Smooth muscle cell of bladder (primary cell): Measurements from ENCODE around the gene PAK1. TPM values are rescaled to one million over a fixed set of nuclear protein-coding genes. Genes with fewer than 3 reads are reported as not detected.

Experiments
- total RNA-seq: library from RNA; depleted of rRNA; stranded (reverse); fragments of >200 nt; gene quantifications from 2 replicates; pipeline ENCODE4 v1.2.3, GENCODE V29; 2014

Gene PAK1
- 18.2 and 20.7 TPM in 2 replicates for total RNA-seq

DNA sequence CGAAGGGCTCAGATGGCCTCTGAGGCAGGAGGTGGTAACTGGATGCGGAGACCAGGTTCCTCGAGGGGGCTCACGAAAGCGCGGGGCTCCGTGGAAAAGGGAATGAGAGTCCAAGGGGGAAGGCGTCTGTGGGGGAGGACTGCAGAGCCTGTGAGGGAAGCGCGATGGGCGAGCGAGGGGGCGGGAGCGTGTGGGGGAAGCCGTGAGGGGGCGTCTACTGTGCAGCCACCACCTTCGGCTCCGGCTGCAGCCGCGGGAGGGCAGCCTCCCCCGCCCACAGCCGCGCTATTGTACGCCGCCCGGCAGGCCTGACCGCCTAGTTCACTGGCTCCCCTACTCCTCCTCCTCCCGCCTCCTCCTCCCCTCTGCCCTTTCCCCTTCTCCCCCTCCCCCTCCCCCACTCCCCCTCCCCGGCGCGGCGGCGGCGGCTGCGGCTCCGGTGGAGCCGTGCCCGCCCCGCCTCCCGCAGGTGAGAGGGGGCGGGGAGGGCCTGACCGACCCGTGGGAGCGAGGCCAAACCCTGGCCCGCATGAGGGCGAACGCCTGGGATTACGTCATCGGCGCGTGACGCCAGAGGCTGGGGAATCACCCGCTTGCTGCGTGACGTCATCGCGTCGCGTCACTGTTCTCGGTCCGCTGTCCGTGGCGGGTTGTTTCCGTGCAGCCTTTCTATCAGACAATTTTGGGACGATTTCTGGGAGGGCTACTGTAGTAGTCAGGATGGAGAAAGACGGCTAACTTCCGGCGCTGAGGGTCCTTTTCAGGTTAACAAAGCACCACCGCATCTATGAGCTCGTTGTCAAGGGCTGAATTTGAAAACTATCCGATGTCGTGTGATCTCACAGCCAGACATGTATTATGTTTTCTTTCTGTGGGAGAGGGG lies at the start of gene PAK1:
Gene PAK1, minus strand, starts transcription at position 294 of the 883 bp plus-strand sequence. CDS start 81,574 bp downstream, outside the sequence.

DNA sequence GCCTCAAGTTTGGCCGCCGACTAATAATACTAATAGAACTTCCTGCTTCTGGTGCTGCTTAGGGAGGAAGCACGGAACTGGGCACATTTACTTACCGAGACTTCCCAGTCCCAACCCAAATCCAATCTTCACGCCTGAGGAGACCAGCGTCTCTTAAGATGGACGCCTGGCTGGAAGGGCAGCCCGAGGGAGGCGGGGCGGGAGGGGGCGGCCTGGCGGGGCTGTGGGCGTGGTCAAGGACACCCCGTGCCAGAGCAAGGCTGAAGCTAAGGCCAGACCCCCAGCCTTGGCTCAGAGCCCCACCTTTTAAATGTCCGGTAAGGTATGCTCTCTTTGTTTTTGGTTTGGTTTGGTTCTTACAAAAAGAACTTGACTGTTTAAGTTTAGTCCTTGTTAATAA lies 172.4 kb downstream of the PAK1 start, which contains the start of gene GDPD4:
Gene GDPD4, minus strand, starts transcription at position 177 of the 400 bp plus-strand sequence. CDS start 16,549 bp downstream, outside the sequence.

Other genes starting within 250 kb of the PAK1 start
- not detected in 2 replicates for gene GDPD4, start 172.4 kb downstream of the PAK1 start, total RNA-seq
- gene AQP11, start 115.9 kb upstream of the PAK1 start, total RNA-seq = 2.8 and 6.0 TPM in 2 replicates
- gene CLNS1A, start 163.7 kb upstream of the PAK1 start, total RNA-seq = 174 and 218 TPM in 2 replicates